GM23248 (cell line): ENCODE measurements around the gene GEMIN8. TPM values are rescaled to one million over a fixed set of nuclear protein-coding genes. Genes with fewer than 3 reads are reported as not detected.

Source experiments
- DNase-seq: peaks from one replicate; pipeline ENCODE4 v3.0.0-alpha.2; 2015
- H2AFZ ChIP-seq: fragments of 200-600 bp; sonication (generic); 2 replicates; pipeline ENCODE4 v1.6.1; 2016; ENCODE audit warnings: antibody characterized with exemption
- H3F3A ChIP-seq: fragments of 200-600 bp; sonication (generic); 2 replicates; pipeline ENCODE4 v1.6.1; 2016; ENCODE audit warnings: mild to moderate bottlenecking, antibody characterized with exemption, mixed run types; ENCODE audit not compliant: insufficient read depth
- H3K27ac ChIP-seq: fragments of 200-600 bp; sonication (generic); 2 replicates; pipeline ENCODE4 v1.5.1; 2016; ENCODE audit warnings: mild to moderate bottlenecking
- H3K27me3 ChIP-seq: fragments of 200-600 bp; sonication (generic); replicated peaks from 2 replicates; pipeline ENCODE4 v1.6.1; 2016; ENCODE audit warnings: mild to moderate bottlenecking; ENCODE audit not compliant: insufficient read depth
- H3K36me3 ChIP-seq: fragments of 200-600 bp; sonication (generic); 2 replicates; pipeline ENCODE4 v1.6.1; 2016; ENCODE audit warnings: low read depth, mild to moderate bottlenecking
- H3K4me1 ChIP-seq: fragments of 200-600 bp; sonication (generic); 2 replicates; pipeline ENCODE4 v1.6.1; 2016; ENCODE audit warnings: mild to moderate bottlenecking; ENCODE audit not compliant: insufficient read depth
- H3K4me2 ChIP-seq: fragments of 200-600 bp; sonication (generic); one replicate; pipeline ENCODE4 v1.6.1; 2016; ENCODE audit warnings: mild to moderate bottlenecking; ENCODE audit not compliant: unreplicated experiment
- H3K4me3 ChIP-seq: fragments of 200-600 bp; sonication (generic); 2 replicates; pipeline ENCODE4 v1.5.1; 2016; ENCODE audit warnings: mild to moderate bottlenecking
- H3K79me2 ChIP-seq: fragments of 200-600 bp; sonication (generic); 2 replicates; pipeline ENCODE4 v1.6.1; 2016; ENCODE audit warnings: mild to moderate bottlenecking; ENCODE audit not compliant: insufficient read depth
- H3K9ac ChIP-seq: fragments of 200-600 bp; sonication (generic); 2 replicates; pipeline ENCODE4 v1.6.1; 2016; ENCODE audit warnings: mild to moderate bottlenecking
- H3K9me2 ChIP-seq: fragments of 200-600 bp; sonication (generic); 2 replicates; pipeline ENCODE4 v1.6.1; 2016; ENCODE audit warnings: mixed run types, mild to moderate bottlenecking, moderate library complexity; ENCODE audit not compliant: insufficient read depth
- H3K9me3 ChIP-seq: fragments of 200-600 bp; sonication (generic); one replicate; pipeline ENCODE4 v1.6.1; 2017; ENCODE audit warnings: low read depth
- H4K20me1 ChIP-seq: fragments of 200-600 bp; sonication (generic); 2 replicates; pipeline ENCODE4 v1.6.0; 2016; ENCODE audit not compliant: insufficient read depth
- EZH2 ChIP-seq: fragments of 200-600 bp; sonication (generic); IDR thresholded peaks from 2 replicates; pipeline ENCODE4 v1.6.1; 2018; ENCODE audit warnings: antibody characterized with exemption, mild to moderate bottlenecking; ENCODE audit not compliant: insufficient read depth, poor library complexity, severe bottlenecking
- EZH2phosphoT487 ChIP-seq: fragments of 200-600 bp; sonication (generic); IDR thresholded peaks from 2 replicates; pipeline ENCODE4 v1.6.1; 2018; ENCODE audit warnings: antibody characterized with exemption, moderate library complexity, mild to moderate bottlenecking, low read depth; ENCODE audit not compliant: insufficient read depth
- WGBS, 2 experiments: methylation state at CpG; one replicate each; pipeline ENCODE4 v1.1.6; 2015 to 2017; ENCODE audit warnings: low lambda C conversion rate in 2 of 2, low coverage in 1 of 2; ENCODE audit errors: missing lambda C conversion rate in 2 of 2; 5-methylcytosine and 5-hydroxymethylcytosine counted together
- in situ Hi-C: fragments of 300-500 bp; cut with MboI; formaldehyde crosslinking; loops from 2 replicates; pipeline ENCODE4 v1.15.0; 2020
- polyA plus RNA-seq: library from polyadenylated mRNA; unstranded; fragments of >200 nt; fragmentation: Nextera tagmentation; extraction: Ambion mirVana; gene quantifications from 2 replicates; pipeline ENCODE4 v1.2.1, GENCODE V29; 2016
- total RNA-seq: library from RNA; depleted of rRNA; stranded (reverse); fragments of >200 nt; shearing (Covaris generic); gene quantifications from 2 replicates; pipeline ENCODE4 v1.2.3, GENCODE V29; 2014; rRNA removed

Gene GEMIN8
- total RNA-seq: 12.1 and 13.4 TPM in 2 replicates
- 20.0 and 20.5 TPM in 2 replicates for polyA plus RNA-seq

- H3K4me2 ChIP-seq: peak within 1 kb of the TSS; percentile 91
- WGBS, 2 experiments: 1 to 2% methylated on average over 19 to 29 of the region's 67 CpGs
- no peak for TF ChIP-seq EZH2phosphoT487
- TF ChIP-seq EZH2: no peak
- H3K4me3 ChIP-seq: peak within 1 kb of the TSS; percentile 89
- peaks cover 26% of the 10 kb centered on the region for H3K4me1 ChIP-seq
- peaks cover 36% of the 10 kb centered on the region; the same call in 1 of the 2 replicates for H3F3A ChIP-seq
- H3K27ac ChIP-seq: peak within 1 kb of the TSS; percentile 96
- H3K9me2 ChIP-seq: no peaks in the 10 kb centered on the region
- no peaks in the 10 kb centered on the region for H4K20me1 ChIP-seq
- H3K9ac ChIP-seq: peak within 1 kb of the TSS; percentile 94
- H3K79me2 ChIP-seq: peaks cover 11% of the 10 kb centered on the region; the same call in 1 of the 2 replicates
- peak; percentile 88 for DNase-seq
- H3K9me3 ChIP-seq: no peaks in the 10 kb centered on the region
- in situ Hi-C loops: loop anchor here (10.0 to 25.0 kb wide), 3 partner anchors 367 to 1117 kb away; partner anchors contain the start of genes TCEANC and TLR8
- peak within 1 kb of the TSS; percentile 90 for H2AFZ ChIP-seq
- H3K27me3 ChIP-seq: no peaks in the 10 kb centered on the region
- no peaks in the 10 kb centered on the region for H3K36me3 ChIP-seq
Observed at GRCh38 chrX:14029425-14030173, at the start of gene GEMIN8. GEMIN8 (minus strand) TSS chrX:14029892; CDS start chrX:14021478, 8,414 bp downstream.

GRCh38 chrX:14076639-14077038, 46.9 kb upstream of the GEMIN8 start:
- H3K4me1 ChIP-seq: 0 out of 2 replicates have a peak, but pooled peaks cover 3% of the 10 kb centered on the region
- TF ChIP-seq EZH2phosphoT487: no peak
- TF ChIP-seq EZH2: no peak
- in situ Hi-C loops: loop anchor here (25.0 kb wide), 1 partner anchor 1161 kb away; no protein-coding TSS in a partner anchor
- H3K27me3 ChIP-seq: no peaks in the 10 kb centered on the region
- no peak overlapping the region for H3K27ac ChIP-seq
- H3K4me3 ChIP-seq: no peak overlapping the region
- H4K20me1 ChIP-seq: no peaks in the 10 kb centered on the region
- no peak overlapping the region for H2AFZ ChIP-seq
- H3F3A ChIP-seq: no peaks in the 10 kb centered on the region
- H3K9me2 ChIP-seq: no peaks in the 10 kb centered on the region
- no peak for DNase-seq
- no peaks in the 10 kb centered on the region for H3K79me2 ChIP-seq
- H3K36me3 ChIP-seq: no peaks in the 10 kb centered on the region
- no peak overlapping the region for H3K9ac ChIP-seq
- H3K9me3 ChIP-seq: no peaks in the 10 kb centered on the region
- H3K4me2 ChIP-seq: no peak overlapping the region

GRCh38 chrX:14073556-14073955, 43.9 kb upstream of the GEMIN8 start:
- no peak overlapping the region for H3K4me2 ChIP-seq
- no peaks in the 10 kb centered on the region for H3K9me3 ChIP-seq
- no peak overlapping the region for H3K9ac ChIP-seq
- DNase-seq: peak; percentile 28
- H3K36me3 ChIP-seq: no peaks in the 10 kb centered on the region
- 0 out of 2 replicates have a peak, but pooled peaks cover 3% of the 10 kb centered on the region for H3K4me1 ChIP-seq
- no peak overlapping the region for H2AFZ ChIP-seq
- no peak for TF ChIP-seq EZH2
- TF ChIP-seq EZH2phosphoT487: no peak
- no peak overlapping the region for H3K4me3 ChIP-seq
- in situ Hi-C loops: no loop called here
- no peak overlapping the region for H3K27ac ChIP-seq
- H3F3A ChIP-seq: no peaks in the 10 kb centered on the region
- no peaks in the 10 kb centered on the region for H3K79me2 ChIP-seq
- H4K20me1 ChIP-seq: no peaks in the 10 kb centered on the region
- H3K27me3 ChIP-seq: no peaks in the 10 kb centered on the region
- H3K9me2 ChIP-seq: no peaks in the 10 kb centered on the region

GRCh38 chrX:14073071-14073470, 43.4 kb upstream of the GEMIN8 start:
- Histone ChIP-seq H3K27ac (no peak overlapping the region), H3K4me2 (no peak overlapping the region), H2AFZ (no peak overlapping the region), H3K36me3 (no peaks in the 10 kb centered on the region), H3K4me3 (no peak overlapping the region), H3K27me3 (no peaks in the 10 kb centered on the region), H3K9ac (no peak overlapping the region), H3K4me1 (0 out of 2 replicates have a peak, but pooled peaks cover 3% of the 10 kb centered on the region), H4K20me1 (no peaks in the 10 kb centered on the region), H3K9me2 (no peaks in the 10 kb centered on the region), H3F3A (no peaks in the 10 kb centered on the region), H3K9me3 (no peaks in the 10 kb centered on the region), H3K79me2 (no peaks in the 10 kb centered on the region)
- no peak for DNase-seq
- WGBS, 2 experiments: 7 to 8% methylated on average over 1 of the region's 1 CpG
- in situ Hi-C loops: no loop called here
- TF ChIP-seq EZH2phosphoT487 (no peak), EZH2 (no peak)
